KOPT-K1 (cell line): ENCODE measurements around the gene DYNC1I1.

Experiments used
- H3K27ac ChIP-seq: fragments of 200-600 bp; sonication (generic); 2 replicates; pipeline ENCODE4 v1.5.1; 2016; ENCODE audit warnings: antibody characterized with exemption, mild to moderate bottlenecking, low read depth, low read length; ENCODE audit not compliant: poor library complexity, severe bottlenecking
- H3K36me3 ChIP-seq: fragments of 200-600 bp; sonication (generic); 2 replicates; pipeline ENCODE4 v1.5.1; 2017; ENCODE audit warnings: antibody characterized with exemption, mild to moderate bottlenecking, low read length, moderate library complexity; ENCODE audit not compliant: insufficient read depth
- H3K9me3 ChIP-seq: fragments of 200-600 bp; sonication (generic); 2 replicates; pipeline ENCODE4 v1.5.1; 2017; ENCODE audit warnings: antibody characterized with exemption, low read length, mild to moderate bottlenecking; ENCODE audit not compliant: insufficient read depth, poor library complexity, severe bottlenecking

Gene DYNC1I1

GRCh38 chr7:96090756-96091155 lies 318.4 kb downstream of the DYNC1I1 start:
- H3K9me3 ChIP-seq, result no peaks in the 10 kb centered on the region
- H3K27ac ChIP-seq, result no peak overlapping the region
- H3K36me3 ChIP-seq, result no peaks in the 10 kb centered on the region

GRCh38 chr7:96093435-96093834 lies 321.1 kb downstream of the DYNC1I1 start:
- Histone ChIP-seq H3K9me3 (no peaks in the 10 kb centered on the region), H3K27ac (no peak overlapping the region), H3K36me3 (no peaks in the 10 kb centered on the region)

- H3K36me3 ChIP-seq, result no peaks in the 10 kb centered on the region
- peaks cover 6% of the 10 kb centered on the region for H3K9me3 ChIP-seq
- no peak overlapping the region for H3K27ac ChIP-seq
Measured at GRCh38 chr7:96097835-96098234, 325.5 kb downstream of the DYNC1I1 start.

- Histone ChIP-seq H3K9me3 (peaks cover 6% of the 10 kb centered on the region), H3K36me3 (no peaks in the 10 kb centered on the region), H3K27ac (no peak overlapping the region)
Measured at GRCh38 chr7:96100737-96101136, 328.4 kb downstream of the DYNC1I1 start.

- Histone ChIP-seq H3K9me3 (peaks cover 6% of the 10 kb centered on the region), H3K36me3 (no peaks in the 10 kb centered on the region), H3K27ac (no peak overlapping the region)
Measured at GRCh38 chr7:96102096-96102811, 329.9 kb downstream of the DYNC1I1 start.

GRCh38 chr7:96104984-96105383 lies 332.6 kb downstream of the DYNC1I1 start:
- no peak overlapping the region for H3K27ac ChIP-seq
- H3K36me3 ChIP-seq, result no peaks in the 10 kb centered on the region
- no peaks in the 10 kb centered on the region for H3K9me3 ChIP-seq

- Histone ChIP-seq H3K36me3 (no peaks in the 10 kb centered on the region), H3K9me3 (peaks cover 13% of the 10 kb centered on the region), H3K27ac (no peak overlapping the region)
Measured at GRCh38 chr7:96111405-96111804, 339.1 kb downstream of the DYNC1I1 start.

GRCh38 chr7:96114190-96114589 lies 341.8 kb downstream of the DYNC1I1 start:
- H3K36me3 ChIP-seq, result no peaks in the 10 kb centered on the region
- no peak overlapping the region for H3K27ac ChIP-seq
- H3K9me3 ChIP-seq, result peaks cover 13% of the 10 kb centered on the region

- Histone ChIP-seq H3K36me3 (no peaks in the 10 kb centered on the region), H3K9me3 (peaks cover 13% of the 10 kb centered on the region), H3K27ac (no peak overlapping the region)
Measured at GRCh38 chr7:96116173-96116572, 343.8 kb downstream of the DYNC1I1 start.

GRCh38 chr7:96118449-96119001 lies 346.2 kb downstream of the DYNC1I1 start:
- Histone ChIP-seq H3K36me3 (no peaks in the 10 kb centered on the region), H3K9me3 (peaks cover 6% of the 10 kb centered on the region), H3K27ac (no peak overlapping the region)

- no peaks in the 10 kb centered on the region for H3K36me3 ChIP-seq
- no peaks in the 10 kb centered on the region for H3K9me3 ChIP-seq
- no peak overlapping the region for H3K27ac ChIP-seq
Measured at GRCh38 chr7:96120445-96121225, 348.3 kb downstream of the DYNC1I1 start.

- Histone ChIP-seq H3K9me3 (no peaks in the 10 kb centered on the region), H3K36me3 (no peaks in the 10 kb centered on the region), H3K27ac (no peak overlapping the region)
Measured at GRCh38 chr7:96121752-96122151, 349.4 kb downstream of the DYNC1I1 start.

- no peak overlapping the region for H3K27ac ChIP-seq
- H3K9me3 ChIP-seq, result no peaks in the 10 kb centered on the region
Measured at GRCh38 chr7:96122746-96123145, 350.4 kb downstream of the DYNC1I1 start.

GRCh38 chr7:96126382-96126781 lies 354.0 kb downstream of the DYNC1I1 start:
- Histone ChIP-seq H3K36me3 (no peaks in the 10 kb centered on the region), H3K9me3 (no peaks in the 10 kb centered on the region), H3K27ac (no peak overlapping the region)

More at GRCh38 chr7:96122746-96123145, 350.4 kb downstream of the DYNC1I1 start:
- H3K36me3 ChIP-seq, result no peaks in the 10 kb centered on the region

- Histone ChIP-seq H3K36me3 (no peaks in the 10 kb centered on the region), H3K9me3 (no peaks in the 10 kb centered on the region), H3K27ac (no peak overlapping the region)
Measured at GRCh38 chr7:96127746-96128145, 355.4 kb downstream of the DYNC1I1 start.
